GM21381 (cell line): ENCODE results near the gene ZNF710.
"Not testable (repeated sequence)": the region's sequence is repeated elsewhere in the genome, so short reads cannot be mapped to it uniquely, and the experiment has no call there.

Source experiments
- ATAC-seq: cut with Tn5 transposase; IDR thresholded peaks from one replicate; pipeline ENCODE4 v1.9.1; 2021; ENCODE audit warnings: mild to moderate bottlenecking, moderate library complexity; ENCODE audit not compliant: unreplicated experiment

The ZNF710 gene

GRCh38 chr15:90058308-90058707, 57.2 kb downstream of the ZNF710 start:
- peak; percentile 31 for ATAC-seq

- ATAC-seq, result no peak
These were observed 57.7 kb downstream of the ZNF710 start for GRCh38 chr15:90058775-90059174.

- peak; percentile 91 for ATAC-seq
These were observed 58.3 kb downstream of the ZNF710 start for GRCh38 chr15:90059208-90059985.

GRCh38 chr15:90060797-90061196, 59.7 kb downstream of the ZNF710 start:
- no peak for ATAC-seq

- ATAC-seq, result no peak
These were observed 60.9 kb downstream of the ZNF710 start for GRCh38 chr15:90062023-90062442.

- ATAC-seq, result no peak
These were observed 61.4 kb downstream of the ZNF710 start for GRCh38 chr15:90062462-90062932.

- no peak for ATAC-seq
These were observed 62.0 kb downstream of the ZNF710 start for GRCh38 chr15:90062973-90063769.

GRCh38 chr15:90063770-90064247, 62.7 kb downstream of the ZNF710 start:
- no peak for ATAC-seq

- ATAC-seq, result no peak
These were observed 64.0 kb downstream of the ZNF710 start for GRCh38 chr15:90064911-90065681.

GRCh38 chr15:90065682-90066049, 64.5 kb downstream of the ZNF710 start:
- no peak for ATAC-seq

- ATAC-seq, result no peak
These were observed 66.2 kb downstream of the ZNF710 start for GRCh38 chr15:90067181-90067952.

- no peak for ATAC-seq
These were observed 67.0 kb downstream of the ZNF710 start for GRCh38 chr15:90067953-90068606.

GRCh38 chr15:90070623-90071022, 69.5 kb downstream of the ZNF710 start:
- not testable (repeated sequence) for ATAC-seq

- ATAC-seq, result peak; percentile 80
These were observed 70.2 kb downstream of the ZNF710 start for GRCh38 chr15:90071220-90071807.

- no peak for ATAC-seq
These were observed 72.0 kb downstream of the ZNF710 start for GRCh38 chr15:90072978-90073640.

- no peak for ATAC-seq
These were observed 72.9 kb downstream of the ZNF710 start for GRCh38 chr15:90074023-90074422.

- ATAC-seq, result no peak
These were observed 73.8 kb downstream of the ZNF710 start for GRCh38 chr15:90074916-90075315.

- no peak for ATAC-seq
These were observed 74.5 kb downstream of the ZNF710 start for GRCh38 chr15:90075420-90076289.
